T-helper 1 cell (primary cell): Measurements from ENCODE around the gene MEGF11.

ENCODE experiments used
- DNase-seq, 5 donors: peaks; one replicate each; pipeline ENCODE4 v3.0.0-alpha.2; 2012 to 2020

Gene MEGF11

GRCh38 chr15:65929573-65929972, 324.0 kb downstream of the MEGF11 start:
- no peak for DNase-seq

DNA sequence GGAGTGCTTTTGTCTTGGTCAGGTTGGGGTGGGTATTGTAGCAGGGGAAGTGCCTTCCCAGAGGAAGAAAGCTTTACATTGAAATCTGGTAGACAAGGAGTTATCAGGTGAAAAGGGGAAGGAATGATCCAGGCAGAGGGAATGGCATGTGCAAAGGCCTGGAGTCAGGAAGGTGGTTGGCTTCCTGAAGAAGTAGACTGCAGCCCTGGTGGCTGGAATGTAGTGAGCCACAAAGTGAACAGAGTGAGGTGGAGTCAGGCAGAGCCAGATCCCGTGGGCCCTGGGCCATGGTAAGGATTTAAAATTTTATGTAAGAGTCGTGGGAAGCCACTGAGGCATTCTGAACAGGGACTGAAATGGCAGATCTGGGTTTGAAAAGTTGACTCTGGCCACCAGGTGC, 326.0 kb downstream of the MEGF11 start:
- no peak for DNase-seq

DNA sequence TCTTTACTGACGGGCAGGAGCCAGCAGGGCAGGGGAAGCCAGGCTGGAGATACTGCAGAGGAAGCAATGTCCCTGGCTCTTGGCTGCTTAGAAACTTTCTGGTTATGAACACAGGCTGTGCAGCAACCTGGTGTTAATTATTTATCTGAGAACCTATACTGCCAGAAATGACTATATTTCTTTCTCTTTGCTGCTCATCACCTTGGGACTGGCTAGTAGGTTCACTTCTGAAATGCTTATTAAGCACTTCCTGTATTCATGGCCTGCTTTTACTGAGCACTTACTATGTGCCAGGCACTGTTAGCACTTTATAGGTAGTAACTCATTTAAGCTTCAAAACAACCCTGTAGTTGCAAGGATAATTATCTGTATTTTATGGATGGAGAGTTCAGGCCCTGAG, 326.7 kb downstream of the MEGF11 start:
- no peak for DNase-seq

DNA sequence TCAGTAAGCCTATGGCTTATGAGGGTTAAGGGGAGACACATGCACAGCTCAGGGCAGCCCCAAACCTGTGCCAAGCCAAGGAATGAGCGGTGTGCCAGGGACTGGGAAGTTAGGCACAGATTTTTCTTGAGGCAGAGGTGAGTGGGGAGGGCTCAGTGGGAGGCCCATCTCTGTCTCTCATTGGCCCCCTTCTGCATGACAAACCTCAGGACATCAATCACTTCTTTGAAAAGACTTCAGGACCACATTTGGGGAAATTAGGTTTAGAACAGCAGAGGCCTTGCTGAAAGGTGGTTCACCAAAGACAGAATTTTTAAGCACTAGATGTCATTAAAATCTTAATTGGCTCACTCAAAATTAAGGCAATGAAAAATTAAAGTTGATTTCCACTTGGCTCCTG, 327.1 kb downstream of the MEGF11 start:
- DNase-seq = no peak

- DNase-seq = no peak
Observed at GRCh38 chr15:65925338-65925737, 328.2 kb downstream of the MEGF11 start.

DNA sequence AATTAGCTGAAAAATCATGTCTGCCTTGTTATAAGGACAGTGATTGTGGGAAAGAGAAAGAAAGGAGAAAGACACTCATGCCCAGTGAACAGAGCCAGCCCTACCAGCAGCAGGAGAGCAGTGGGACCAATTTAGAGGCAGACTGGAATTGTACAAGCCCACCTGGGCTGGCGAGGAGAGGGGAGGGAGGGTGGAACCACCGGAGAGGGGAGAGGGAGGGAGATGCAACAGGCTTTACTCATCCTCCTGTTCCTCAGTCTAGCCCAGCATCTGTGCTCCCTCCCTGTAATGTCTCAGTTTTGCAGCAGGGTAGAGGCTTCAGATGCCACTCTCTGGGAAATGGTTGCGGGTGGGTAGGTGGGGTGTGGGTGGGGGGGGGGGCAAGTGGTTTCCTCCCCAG, 329.5 kb downstream of the MEGF11 start:
- DNase-seq = no peak

DNA sequence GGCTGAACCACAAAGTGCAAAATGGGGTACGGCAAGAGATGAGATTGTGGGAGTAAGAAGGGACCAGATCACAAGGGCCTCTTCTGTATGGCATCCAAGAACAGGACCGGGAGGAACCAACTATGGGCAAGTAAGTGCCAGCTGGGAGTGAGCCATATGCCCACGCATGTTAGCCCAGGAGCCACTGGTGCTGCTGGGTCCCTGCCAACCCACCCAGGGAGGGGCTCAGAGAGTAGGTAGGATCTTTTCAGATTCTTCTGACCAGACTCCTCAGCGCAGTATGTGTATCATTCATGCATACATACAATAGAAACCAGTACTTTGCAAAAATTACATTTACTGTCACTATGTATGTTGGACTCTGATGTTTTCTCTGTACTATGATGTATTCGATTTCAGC, 330.3 kb downstream of the MEGF11 start:
- DNase-seq = no peak

GRCh38 chr15:65922621-65923020, 330.9 kb downstream of the MEGF11 start:
- no peak for DNase-seq

- DNase-seq = no peak
Observed at GRCh38 chr15:65921780-65922179, 331.8 kb downstream of the MEGF11 start.

- no peak for DNase-seq
Observed at GRCh38 chr15:65920825-65921309, 332.7 kb downstream of the MEGF11 start.

GRCh38 chr15:65920121-65920520, 333.4 kb downstream of the MEGF11 start:
- no peak for DNase-seq

DNA sequence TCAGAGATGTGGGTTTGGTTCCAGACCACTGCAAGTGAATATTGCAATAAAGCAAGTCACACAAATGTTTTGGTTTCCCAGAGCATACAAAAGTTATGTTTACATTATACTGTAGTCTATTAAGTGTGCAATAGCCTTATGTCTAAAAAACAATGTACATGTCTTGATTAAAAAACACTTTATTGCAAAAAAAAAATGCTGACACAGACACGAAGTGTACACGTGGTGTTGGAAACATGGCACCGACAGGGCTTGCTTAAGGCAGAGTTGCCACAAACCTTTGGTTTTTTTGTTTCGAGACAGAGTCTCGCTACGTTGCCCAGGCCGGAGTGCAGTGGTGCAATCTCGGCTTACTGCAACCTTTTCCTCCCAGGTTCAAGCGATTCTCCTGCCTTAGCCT, 334.2 kb downstream of the MEGF11 start:
- no peak for DNase-seq

DNA sequence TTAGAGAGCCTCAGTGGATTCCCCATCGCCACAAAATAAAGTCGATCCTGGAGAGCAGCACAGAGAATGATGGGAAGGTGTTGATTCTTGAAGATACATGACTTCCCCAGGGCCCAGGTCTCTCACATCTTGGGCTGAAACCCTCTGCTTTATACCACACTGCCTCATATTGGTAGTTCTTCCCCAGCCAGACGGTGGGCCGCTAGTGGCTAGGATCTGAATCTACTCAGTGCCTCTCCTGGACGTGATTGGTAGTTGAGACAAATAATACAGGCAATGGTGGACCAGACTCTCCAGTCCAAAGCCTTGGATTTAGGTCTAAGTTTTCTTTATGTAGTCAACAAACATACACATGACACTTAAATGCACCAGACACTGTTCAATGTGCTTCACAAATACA, 334.6 kb downstream of the MEGF11 start:
- DNase-seq = no peak

DNA sequence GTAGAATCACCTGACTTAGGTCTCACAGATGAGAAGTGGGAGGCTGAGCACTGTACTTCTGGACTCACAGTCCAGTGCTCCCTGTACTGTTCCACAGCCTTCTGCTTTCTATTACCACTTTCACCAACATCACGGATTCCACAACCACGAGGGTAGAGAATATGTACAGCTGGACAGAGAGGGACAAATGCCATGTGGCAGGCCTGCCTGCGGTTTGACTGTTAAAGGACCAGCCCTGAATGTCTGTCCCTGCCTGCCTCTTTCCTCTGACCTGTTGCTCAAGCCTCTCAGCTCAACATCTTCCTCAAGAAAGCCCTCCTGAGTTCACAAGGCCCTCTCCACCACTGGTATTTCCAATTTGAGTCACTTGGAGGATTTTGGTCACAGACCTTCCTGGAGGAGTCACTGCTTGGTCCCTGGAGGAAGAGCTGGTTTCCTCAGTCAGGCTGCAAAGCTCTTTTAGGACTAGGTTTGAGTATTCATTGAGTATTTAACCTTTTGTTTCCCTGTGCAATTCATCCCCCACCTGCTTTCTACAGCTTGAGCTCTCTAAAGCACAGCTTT, 335.1 kb downstream of the MEGF11 start:
- DNase-seq = peak in 1 of 5 donors; percentile 14

DNA sequence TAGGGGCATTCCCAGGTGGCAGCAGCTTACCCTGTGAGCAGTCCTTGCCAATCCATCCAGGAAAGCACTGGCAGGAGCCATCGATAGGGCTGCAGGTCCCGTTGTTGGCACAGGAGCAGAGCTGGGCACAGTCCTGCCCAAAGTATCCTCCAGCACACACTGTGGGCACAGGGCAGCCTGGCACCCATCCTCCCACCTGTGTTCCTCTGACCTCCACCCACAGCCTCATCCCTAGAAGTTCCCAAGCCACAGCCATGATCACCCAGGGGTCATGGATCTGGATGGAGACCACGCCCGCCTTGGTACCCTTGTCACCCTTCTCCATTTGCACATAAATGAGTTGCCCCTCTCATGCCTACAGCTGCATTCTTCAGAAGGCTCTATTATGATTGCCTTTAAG, 335.6 kb downstream of the MEGF11 start:
- no peak for DNase-seq

GRCh38 chr15:65917407-65917756, 336.2 kb downstream of the MEGF11 start:
- DNase-seq = no peak

- DNase-seq = peak in 1 of 5 donors; percentile 56
Observed at GRCh38 chr15:65916664-65917406, 336.7 kb downstream of the MEGF11 start.

- no peak for DNase-seq
Observed at GRCh38 chr15:65916041-65916663, 337.4 kb downstream of the MEGF11 start.

- no peak for DNase-seq
Observed at GRCh38 chr15:65914981-65915925, 338.3 kb downstream of the MEGF11 start.

- no peak for DNase-seq
Observed at GRCh38 chr15:65914386-65914785, 339.2 kb downstream of the MEGF11 start.

DNA sequence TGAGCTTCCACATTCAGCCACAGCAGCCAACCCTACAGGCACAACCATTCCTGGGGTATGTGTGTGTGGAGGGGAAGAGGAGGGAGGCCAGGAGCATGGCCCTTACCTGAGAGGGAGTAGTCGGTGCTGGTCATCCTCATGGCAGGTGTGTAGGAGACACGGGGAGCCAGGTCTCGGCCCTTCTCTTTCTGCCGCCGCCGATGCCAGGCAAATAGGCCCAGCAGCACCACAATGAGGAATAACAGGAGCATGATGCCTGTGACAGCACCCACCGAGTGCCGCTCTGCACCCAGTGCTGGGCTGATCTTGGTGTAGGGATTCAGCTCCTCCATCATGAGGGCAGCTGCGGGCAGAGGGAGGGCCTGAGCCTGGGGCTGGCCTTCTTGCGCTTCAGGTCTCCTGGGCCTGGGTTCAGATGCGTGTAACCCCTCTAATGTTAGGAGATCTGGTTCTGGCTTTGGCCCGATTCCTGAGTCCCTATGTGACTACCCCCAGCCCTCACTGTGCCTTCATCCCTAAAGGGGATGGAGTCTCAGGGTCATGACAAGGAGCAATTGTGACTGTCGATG, 339.8 kb downstream of the MEGF11 start:
- no peak for DNase-seq

DNA sequence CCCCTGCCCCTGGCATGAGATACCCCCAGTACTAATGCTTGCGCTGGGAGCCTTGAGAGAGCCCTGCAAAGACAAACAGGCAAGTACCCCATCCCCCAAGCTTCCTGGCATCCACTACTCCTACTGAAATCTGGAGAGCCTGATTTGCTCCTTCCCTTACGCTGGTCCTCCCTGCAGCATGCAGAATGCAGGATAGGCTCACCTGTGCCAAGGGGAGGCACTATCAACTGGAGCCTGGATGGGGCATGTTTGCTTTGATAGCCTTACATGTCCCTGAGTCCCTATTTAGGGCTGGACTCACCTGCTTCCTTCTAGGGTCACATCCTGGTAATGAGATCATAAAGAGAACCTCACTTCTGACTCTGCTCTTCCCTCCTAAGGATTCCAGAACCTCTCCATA, 341.3 kb downstream of the MEGF11 start:
- DNase-seq = no peak

DNA sequence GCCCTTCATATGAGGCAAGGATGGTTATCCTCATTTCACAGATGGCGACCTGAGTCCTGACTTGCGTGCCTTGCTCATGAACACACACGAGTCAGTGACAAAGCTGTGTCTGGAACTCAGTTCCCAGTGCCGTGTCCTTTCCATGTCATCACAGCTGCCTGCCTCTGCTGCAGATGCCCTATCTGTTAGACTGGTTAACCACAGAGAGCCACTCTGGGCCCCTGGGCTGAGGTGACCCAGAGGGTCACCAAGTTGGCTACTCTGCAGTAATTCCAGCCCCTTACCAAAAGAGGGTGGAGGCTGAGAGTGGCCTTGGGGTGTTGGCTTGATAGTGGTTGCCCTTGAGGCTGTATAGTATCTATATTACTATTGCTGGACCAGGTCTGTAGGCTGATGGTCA, 343.2 kb downstream of the MEGF11 start:
- DNase-seq = no peak
